Pons (tissue), 1 donor: ENCODE measurements around the gene PRODH2.
"Not testable (repeated sequence)": the region's sequence is repeated elsewhere in the genome, so short reads cannot be mapped to it uniquely, and the experiment has no call there.

Experiments
- DNase-seq: peaks from one replicate; pipeline ENCODE4 v3.0.0-alpha.2; 2016; ENCODE audit warnings: low spot score

Gene PRODH2

GRCh38 chr19:35781650-35782049 is 31.0 kb downstream of the PRODH2 start:
- DNase-seq: no peak

DNA sequence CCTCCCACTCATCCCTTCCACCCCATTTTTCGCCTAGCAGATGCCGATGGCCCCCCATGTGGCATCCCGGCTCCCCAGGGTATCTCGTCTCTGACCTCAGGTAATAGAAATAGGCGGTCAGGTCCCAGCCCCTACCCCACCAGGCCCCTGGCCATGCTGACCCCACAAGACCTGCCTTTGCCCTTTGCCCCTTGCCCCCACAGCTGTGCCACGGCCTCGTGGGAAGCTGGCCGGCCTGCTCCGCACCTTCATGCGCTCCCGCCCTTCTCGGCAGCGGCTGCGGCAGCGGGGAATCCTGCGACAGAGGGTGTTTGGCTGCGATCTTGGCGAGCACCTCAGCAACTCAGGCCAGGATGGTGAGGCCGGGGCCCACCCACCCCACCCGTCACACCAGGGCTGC is 31.9 kb downstream of the PRODH2 start:
- DNase-seq: no peak

DNA sequence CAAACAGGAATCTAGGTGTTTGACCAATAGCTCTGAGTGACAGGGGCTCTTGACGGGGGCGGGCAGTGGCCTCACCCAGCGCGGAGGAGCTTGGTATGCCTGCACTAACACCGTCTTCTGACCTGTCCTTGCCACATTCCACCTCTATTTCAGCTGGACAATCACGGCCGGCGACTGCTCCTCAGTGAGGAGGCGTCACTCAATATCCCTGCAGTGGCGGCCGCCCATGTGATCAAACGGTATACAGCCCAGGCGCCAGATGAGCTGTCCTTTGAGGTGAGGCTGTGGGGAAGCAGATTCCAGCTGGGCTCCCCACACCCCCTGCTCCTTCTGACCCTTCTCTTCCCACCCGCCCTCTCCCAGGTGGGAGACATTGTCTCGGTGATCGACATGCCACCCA is 32.6 kb downstream of the PRODH2 start:
- DNase-seq: no peak

DNA sequence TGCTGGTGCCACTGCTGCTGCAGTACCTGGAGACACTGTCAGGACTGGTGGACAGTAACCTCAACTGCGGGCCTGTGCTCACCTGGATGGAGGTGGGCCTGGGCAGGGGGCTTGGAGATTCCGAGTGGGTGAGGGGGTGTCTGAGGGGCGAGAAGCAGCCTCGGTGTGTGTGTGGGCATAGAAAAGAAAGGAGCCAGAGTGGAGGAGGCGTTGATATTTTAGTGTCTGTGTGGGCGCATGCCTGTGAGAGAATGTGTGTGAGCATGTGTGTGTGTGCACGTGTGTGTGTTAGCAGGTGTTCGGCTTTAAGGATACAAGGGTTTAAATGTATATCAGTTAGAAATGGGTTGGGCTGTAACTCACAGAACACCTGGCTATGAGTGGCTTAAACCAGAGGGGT is 33.6 kb downstream of the PRODH2 start:
- no peak for DNase-seq

- DNase-seq: no peak
These were observed 34.7 kb downstream of the PRODH2 start for GRCh38 chr19:35777961-35778360.

DNA sequence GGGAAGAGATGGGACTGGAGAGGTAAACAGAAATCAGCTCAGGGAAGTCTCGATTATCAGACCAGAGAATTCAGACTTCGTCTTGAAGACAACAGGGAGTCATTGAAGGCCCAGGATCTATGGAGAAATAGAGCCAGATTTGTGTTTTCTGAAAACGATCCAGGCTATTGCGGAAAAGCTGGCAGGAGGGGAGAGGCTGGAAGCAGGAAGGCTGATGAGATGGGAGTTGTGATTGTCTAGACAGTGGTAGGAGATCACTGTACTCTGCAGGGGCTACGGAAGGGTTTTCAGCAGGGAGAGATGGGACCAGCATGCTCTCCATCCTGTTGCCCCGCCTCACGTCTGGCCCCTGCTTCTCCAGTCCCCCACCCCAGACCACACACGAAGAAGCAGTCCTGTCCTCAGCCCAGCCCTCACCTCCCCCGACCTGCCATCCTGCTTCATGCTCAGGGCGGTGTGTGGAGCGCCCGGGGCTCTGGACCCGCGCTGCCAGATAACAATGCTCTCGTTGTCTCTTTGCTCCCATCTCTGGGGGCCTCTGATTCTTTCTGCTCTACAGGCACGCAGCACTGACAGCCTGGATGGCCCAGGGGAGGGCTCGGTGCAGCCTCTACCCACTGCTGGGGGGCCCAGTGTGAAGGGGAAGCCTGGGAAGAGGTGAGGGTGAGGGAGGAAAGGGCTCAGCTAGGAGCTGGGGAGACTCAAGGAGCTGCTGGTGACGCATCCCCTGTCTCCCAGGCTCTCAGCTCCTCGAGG is 35.4 kb downstream of the PRODH2 start:
- peak; percentile 76 for DNase-seq

GRCh38 chr19:35776102-35776788 is 36.4 kb downstream of the PRODH2 start:
- DNase-seq: peak; percentile 27

DNA sequence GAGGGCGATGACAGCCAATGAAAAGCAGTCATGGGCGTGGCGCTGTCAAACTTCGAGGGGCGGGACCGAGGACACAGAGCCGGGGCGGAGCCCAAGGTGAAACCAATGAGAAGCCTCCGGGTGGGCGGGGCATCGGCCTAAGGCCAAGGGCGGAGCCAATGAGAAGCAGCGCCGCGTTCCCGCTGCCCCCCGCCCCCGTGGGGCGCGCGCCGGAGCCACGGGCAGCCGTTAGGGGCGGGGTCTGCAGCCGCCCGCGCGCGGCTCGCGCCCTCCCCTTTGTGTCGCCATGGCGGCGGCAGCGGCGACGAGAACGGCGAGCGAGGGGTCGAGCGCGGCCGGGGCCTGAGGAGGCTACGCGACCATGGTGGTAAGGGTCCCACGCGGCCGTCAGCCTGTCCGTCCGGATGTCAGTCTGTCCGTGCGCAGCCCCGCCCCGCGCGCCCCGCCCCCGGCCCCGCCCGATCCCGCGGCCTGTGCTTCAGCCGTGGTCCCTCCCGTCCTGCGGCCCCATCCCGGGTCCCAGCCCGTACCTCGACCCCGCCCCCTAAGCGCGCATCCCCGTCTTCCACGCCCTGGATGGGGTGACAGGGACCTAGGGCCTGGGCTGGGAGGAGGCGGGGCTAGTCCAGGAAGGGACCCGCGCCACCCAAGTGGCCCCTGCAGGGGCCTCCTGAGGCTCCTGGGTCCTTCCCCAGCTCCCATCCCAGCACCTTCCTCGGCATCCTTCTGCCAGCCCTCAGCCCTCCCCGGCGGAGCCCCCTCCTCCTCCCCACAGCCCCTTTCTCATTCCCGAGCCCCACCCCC is 37.1 kb downstream of the PRODH2 start, which contains the start of gene ARHGAP33:
Gene ARHGAP33, plus strand, starts transcription at position 267 of the 804 bp plus-strand sequence. Its CDS starts 95 bp downstream, at position 362.
- DNase-seq: peak; percentile 98

- DNase-seq: no peak
These were observed 37.7 kb downstream of the PRODH2 start for GRCh38 chr19:35775046-35775297.

GRCh38 chr19:35774274-35775045 is 38.2 kb downstream of the PRODH2 start:
- no peak for DNase-seq

- no peak for DNase-seq
These were observed 39.4 kb downstream of the PRODH2 start for GRCh38 chr19:35773020-35773806.

- not testable (repeated sequence) for DNase-seq
These were observed 40.3 kb downstream of the PRODH2 start for GRCh38 chr19:35772362-35772761.

GRCh38 chr19:35768082-35768421 is 44.6 kb downstream of the PRODH2 start:
- no peak for DNase-seq

DNA sequence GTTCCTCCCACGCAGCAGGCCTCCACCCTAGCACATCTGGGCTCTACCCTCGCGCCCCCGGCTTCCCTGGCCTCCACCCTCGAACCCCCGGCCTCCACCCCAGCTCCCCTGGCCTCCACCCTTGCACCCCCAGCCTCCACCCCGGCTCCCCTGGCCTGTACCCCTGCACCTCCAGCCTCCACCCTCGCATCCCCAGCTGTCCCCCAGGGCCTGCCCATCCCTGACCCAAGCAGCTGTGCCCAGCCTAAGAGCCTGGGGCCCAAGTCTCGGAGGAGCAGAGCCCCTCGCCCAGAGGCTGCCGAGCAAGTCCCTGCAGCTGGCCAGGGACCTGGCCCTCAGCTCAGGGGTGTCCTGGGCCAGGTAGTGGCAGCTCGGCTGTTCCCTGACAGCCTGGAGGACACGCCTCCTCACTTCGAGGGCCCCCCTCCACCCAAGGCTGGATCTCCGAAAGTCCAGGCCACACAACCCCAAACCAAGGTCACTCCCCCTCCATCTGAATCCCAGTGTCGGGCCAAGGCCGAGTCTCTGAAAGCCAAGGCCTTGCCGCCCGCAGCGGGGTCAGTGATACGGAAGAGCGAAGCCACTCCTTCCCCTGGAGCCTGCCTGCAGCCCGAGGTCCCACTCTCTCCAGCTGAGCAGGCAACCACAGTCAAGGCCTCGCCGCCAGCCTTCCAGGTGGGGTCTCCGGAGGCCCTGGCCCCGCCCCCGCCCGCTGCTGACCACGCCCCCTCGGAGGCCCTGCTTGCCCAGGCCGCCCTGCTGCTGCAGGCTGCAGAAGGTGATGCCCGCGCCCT is 45.2 kb downstream of the PRODH2 start:
- no peak for DNase-seq

GRCh38 chr19:35766571-35767104 is 46.0 kb downstream of the PRODH2 start:
- no peak for DNase-seq

- no peak for DNase-seq
These were observed 48.0 kb downstream of the PRODH2 start for GRCh38 chr19:35764432-35765315.

GRCh38 chr19:35760711-35761349 is 51.8 kb downstream of the PRODH2 start:
- DNase-seq: no peak

- no peak for DNase-seq
These were observed 52.9 kb downstream of the PRODH2 start for GRCh38 chr19:35759697-35760096.
